ENCODE measurements around the gene CLEC3B.

The CLEC3B gene

DNA sequence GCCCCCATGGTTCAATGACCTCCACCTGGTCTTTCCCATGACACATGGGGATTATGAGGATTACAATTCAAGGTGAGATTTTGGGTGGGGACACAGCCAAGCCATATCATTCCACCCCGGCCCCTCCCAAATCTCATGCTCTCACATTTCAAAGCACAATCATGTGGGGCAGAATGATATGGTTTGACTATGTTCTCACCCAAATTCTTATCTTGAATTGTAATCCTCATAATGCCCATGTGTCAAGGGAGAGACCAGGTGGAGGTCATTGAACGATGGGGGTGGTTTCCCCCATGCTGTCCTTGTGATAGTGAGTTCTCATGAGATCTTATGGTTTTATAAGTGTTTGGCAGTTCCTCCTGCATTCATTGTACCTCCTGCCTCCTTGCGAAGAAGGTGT lies 2.4 kb upstream of the CLEC3B start:
- no peak for DNase-seq (ENCODE audit: low read depth, low spot score)
- no peak overlapping the region for H3K4me3 ChIP-seq
- no peak for TF ChIP-seq EZH2 (IDR thresholded peaks at IDR 0.05)
- no peak overlapping the region for H3K27ac ChIP-seq
- H3K36me3 ChIP-seq (ENCODE audit: insufficient read depth, low read length) = no peaks in the 10 kb centered on the region
- no peaks in the 10 kb centered on the region for H3K9me3 ChIP-seq (ENCODE audit: low read depth, low read length)
- no peak overlapping the region for H3K9ac ChIP-seq (ENCODE audit: insufficient read length)

DNA sequence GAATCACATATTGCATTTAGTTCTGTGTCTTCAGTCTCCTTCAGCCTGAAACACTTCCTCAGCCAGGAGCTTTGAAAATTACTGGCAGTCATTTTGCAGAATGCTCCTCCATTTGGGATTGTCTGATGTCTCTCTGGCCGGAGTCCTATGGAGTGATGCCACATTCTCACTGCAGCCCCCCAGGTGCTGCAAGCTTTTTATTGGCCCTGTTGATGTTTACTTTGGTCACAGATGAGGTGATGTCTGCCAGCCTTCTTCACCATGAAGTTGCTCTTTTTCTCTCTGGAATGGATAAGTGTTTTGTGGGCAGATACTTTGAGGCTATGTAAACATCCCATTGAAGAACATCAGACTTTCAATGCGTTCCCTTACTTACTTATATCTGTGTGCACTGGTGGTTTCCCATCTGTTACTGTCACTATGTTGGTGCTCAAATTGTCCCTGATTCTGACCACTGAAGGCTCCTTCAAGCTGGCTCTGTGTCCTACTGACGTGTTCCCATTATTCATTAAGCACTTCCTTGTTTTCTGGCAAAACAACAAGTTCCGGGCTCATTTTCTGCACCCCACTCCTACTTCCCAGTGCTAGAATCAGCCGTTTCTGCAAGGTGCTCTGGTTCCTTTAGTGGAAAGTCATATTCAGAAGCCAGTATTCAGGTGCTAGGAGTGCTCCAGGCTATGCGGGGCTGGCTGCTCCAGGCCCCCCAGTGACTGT lies 1.4 kb upstream of the CLEC3B start:
- TF ChIP-seq FOXP2 (optimal IDR thresholded peaks at IDR 0.05; ENCODE audit: control extremely low read depth, extremely low read length, insufficient read depth) = no peak
- TF ChIP-seq EZH2 (IDR thresholded peaks at IDR 0.05) = no peak
- TF ChIP-seq POLR2AphosphoS5 (IDR thresholded peaks at IDR 0.05; ENCODE audit: borderline replicate concordance, low read depth, low read length) = no peak
- Histone ChIP-seq H3K9me3 (ENCODE audit: low read depth, low read length) (no peaks in the 10 kb centered on the region), H3K36me3 (ENCODE audit: insufficient read depth, low read length) (no peaks in the 10 kb centered on the region), H3K27ac (no peak overlapping the region), H3K9ac (ENCODE audit: insufficient read length) (no peak overlapping the region), H3K4me3 (no peak overlapping the region)
- no peak for DNase-seq (ENCODE audit: low read depth, low spot score)

GRCh38 chr3:45026957-45027356 lies 854 bp downstream of the CLEC3B start:
- Histone ChIP-seq H3K36me3 (ENCODE audit: insufficient read depth, low read length) (no peaks in the 10 kb centered on the region), H3K27ac (no peak overlapping the region), H3K9ac (ENCODE audit: insufficient read length) (no peak overlapping the region), H3K4me3 (no peak overlapping the region), H3K9me3 (ENCODE audit: low read depth, low read length) (no peaks in the 10 kb centered on the region)
- no peak for DNase-seq (ENCODE audit: low read depth, low spot score)
- TF ChIP-seq FOXP2 (optimal IDR thresholded peaks at IDR 0.05; ENCODE audit: control extremely low read depth, extremely low read length, insufficient read depth) = no peak
- TF ChIP-seq POLR2AphosphoS5 (IDR thresholded peaks at IDR 0.05; ENCODE audit: borderline replicate concordance, low read depth, low read length) = no peak
- TF ChIP-seq EZH2 (IDR thresholded peaks at IDR 0.05) = no peak

DNA sequence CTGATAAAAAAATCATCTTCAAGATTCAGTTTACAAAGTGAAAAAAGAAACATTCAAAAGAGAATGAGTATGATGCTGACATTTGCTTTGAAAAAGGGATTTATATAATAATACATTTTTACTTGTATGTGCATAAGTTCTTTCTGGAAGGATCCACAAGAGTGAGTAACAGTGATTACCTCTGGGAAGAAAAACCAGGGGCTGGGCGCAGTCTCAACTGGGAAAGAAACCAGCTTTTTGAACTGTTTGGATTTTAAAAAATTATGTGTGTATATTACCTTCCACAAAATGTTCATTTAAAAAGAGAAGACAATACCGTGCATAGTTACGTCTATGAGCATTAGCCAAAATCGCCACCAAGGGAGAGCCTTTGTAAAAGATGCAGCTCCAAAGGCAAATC lies 1.3 kb downstream of the CLEC3B start:
- no peak for DNase-seq (ENCODE audit: low read depth, low spot score)
- H3K36me3 ChIP-seq (ENCODE audit: insufficient read depth, low read length) = no peaks in the 10 kb centered on the region
- no peak overlapping the region for H3K9ac ChIP-seq (ENCODE audit: insufficient read length)
- H3K9me3 ChIP-seq (ENCODE audit: low read depth, low read length) = no peaks in the 10 kb centered on the region
- H3K4me3 ChIP-seq = no peak overlapping the region
- H3K27ac ChIP-seq = no peak overlapping the region
- no peak for TF ChIP-seq FOXP2 (optimal IDR thresholded peaks at IDR 0.05; ENCODE audit: control extremely low read depth, extremely low read length, insufficient read depth)
- no peak for TF ChIP-seq POLR2AphosphoS5 (IDR thresholded peaks at IDR 0.05; ENCODE audit: borderline replicate concordance, low read depth, low read length)
- TF ChIP-seq EZH2 (IDR thresholded peaks at IDR 0.05) = no peak

DNA sequence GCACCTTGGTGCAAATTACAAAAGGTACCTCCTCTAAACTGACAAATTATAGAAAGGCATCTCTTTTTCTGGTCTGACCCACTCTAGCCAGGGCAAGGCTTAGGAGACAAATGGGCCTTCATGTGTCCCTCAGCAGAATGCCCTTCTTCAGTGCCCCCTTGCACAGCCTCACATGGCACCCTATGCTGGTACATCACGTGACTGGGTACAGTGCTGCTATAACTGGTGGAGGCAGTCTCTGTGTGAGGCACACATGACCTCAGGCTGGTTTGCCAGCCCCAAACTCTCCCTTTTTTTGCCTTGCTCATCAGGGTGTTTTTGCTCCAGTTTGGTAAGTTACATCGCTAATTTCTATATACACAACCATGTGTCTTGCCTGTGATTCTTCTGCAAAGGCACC lies 3.1 kb downstream of the CLEC3B start:
- H3K4me3 ChIP-seq = no peak overlapping the region
- no peak overlapping the region for H3K27ac ChIP-seq
- no peaks in the 10 kb centered on the region for H3K9me3 ChIP-seq (ENCODE audit: low read depth, low read length)
- no peak for TF ChIP-seq POLR2AphosphoS5 (IDR thresholded peaks at IDR 0.05; ENCODE audit: borderline replicate concordance, low read depth, low read length)
- TF ChIP-seq EZH2 (IDR thresholded peaks at IDR 0.05) = no peak
- no peak for TF ChIP-seq FOXP2 (optimal IDR thresholded peaks at IDR 0.05; ENCODE audit: control extremely low read depth, extremely low read length, insufficient read depth)
- no peak for DNase-seq (ENCODE audit: low read depth, low spot score)
- H3K36me3 ChIP-seq (ENCODE audit: insufficient read depth, low read length) = no peaks in the 10 kb centered on the region
- no peak overlapping the region for H3K9ac ChIP-seq (ENCODE audit: insufficient read length)

- no peaks in the 10 kb centered on the region for H3K9me3 ChIP-seq (ENCODE audit: low read depth, low read length)
- no peak for DNase-seq (ENCODE audit: low read depth, low spot score)
- no peak overlapping the region for H3K4me3 ChIP-seq
- H3K36me3 ChIP-seq (ENCODE audit: insufficient read depth, low read length) = no peaks in the 10 kb centered on the region
- H3K9ac ChIP-seq (ENCODE audit: insufficient read length) = no peak overlapping the region
- no peak overlapping the region for H3K27ac ChIP-seq
- TF ChIP-seq POLR2AphosphoS5 (IDR thresholded peaks at IDR 0.05; ENCODE audit: borderline replicate concordance, low read depth, low read length) = no peak
- TF ChIP-seq EZH2 (IDR thresholded peaks at IDR 0.05) = no peak
- TF ChIP-seq FOXP2 (optimal IDR thresholded peaks at IDR 0.05; ENCODE audit: control extremely low read depth, extremely low read length, insufficient read depth) = no peak
Measured at GRCh38 chr3:45029661-45030060, 3.6 kb downstream of the CLEC3B start.

- no peak for DNase-seq (ENCODE audit: low read depth, low spot score)
- Histone ChIP-seq H3K9me3 (ENCODE audit: low read depth, low read length) (no peaks in the 10 kb centered on the region), H3K36me3 (ENCODE audit: insufficient read depth, low read length) (no peaks in the 10 kb centered on the region), H3K9ac (ENCODE audit: insufficient read length) (no peak overlapping the region), H3K27ac (no peak overlapping the region), H3K4me3 (no peak overlapping the region)
- TF ChIP-seq POLR2AphosphoS5 (IDR thresholded peaks at IDR 0.05; ENCODE audit: borderline replicate concordance, low read depth, low read length) = no peak
- no peak for TF ChIP-seq EZH2 (IDR thresholded peaks at IDR 0.05)
- no peak for TF ChIP-seq FOXP2 (optimal IDR thresholded peaks at IDR 0.05; ENCODE audit: control extremely low read depth, extremely low read length, insufficient read depth)
Measured at GRCh38 chr3:45031531-45031930, 5.4 kb downstream of the CLEC3B start.

GRCh38 chr3:45032113-45032512 lies 6.0 kb downstream of the CLEC3B start:
- Histone ChIP-seq H3K36me3 (ENCODE audit: insufficient read depth, low read length) (no peaks in the 10 kb centered on the region), H3K9me3 (ENCODE audit: low read depth, low read length) (no peaks in the 10 kb centered on the region), H3K4me3 (no peak overlapping the region), H3K9ac (ENCODE audit: insufficient read length) (no peak overlapping the region), H3K27ac (no peak overlapping the region)
- TF ChIP-seq EZH2 (IDR thresholded peaks at IDR 0.05) (no peak), POLR2AphosphoS5 (IDR thresholded peaks at IDR 0.05; ENCODE audit: borderline replicate concordance, low read depth, low read length) (no peak), FOXP2 (optimal IDR thresholded peaks at IDR 0.05; ENCODE audit: control extremely low read depth, extremely low read length, insufficient read depth) (no peak)
- no peak for DNase-seq (ENCODE audit: low read depth, low spot score)

GRCh38 chr3:45033791-45034190 lies 7.7 kb downstream of the CLEC3B start:
- TF ChIP-seq EZH2 (IDR thresholded peaks at IDR 0.05) = no peak
- TF ChIP-seq FOXP2 (optimal IDR thresholded peaks at IDR 0.05; ENCODE audit: control extremely low read depth, extremely low read length, insufficient read depth) = no peak
- TF ChIP-seq POLR2AphosphoS5 (IDR thresholded peaks at IDR 0.05; ENCODE audit: borderline replicate concordance, low read depth, low read length) = no peak
- H3K9me3 ChIP-seq (ENCODE audit: low read depth, low read length) = no peaks in the 10 kb centered on the region
- DNase-seq (ENCODE audit: low read depth, low spot score) = no peak

More at GRCh38 chr3:45033791-45034190, 7.7 kb downstream of the CLEC3B start:
- Histone ChIP-seq H3K4me3 (no peak overlapping the region), H3K27ac (no peak overlapping the region), H3K36me3 (ENCODE audit: insufficient read depth, low read length) (no peaks in the 10 kb centered on the region), H3K9ac (ENCODE audit: insufficient read length) (no peak overlapping the region)

Data from SK-N-MC (cell line).